Loucy (cell line): Measurements from ENCODE around the gene SPATA9.
A peak's percentile ranks its signal among the peaks of the same experiment; 100 is the strongest.

Experiments used
- H2AFZ ChIP-seq: fragments of 200-600 bp; sonication (generic); 2 replicates; pipeline ENCODE4 v1.6.0; 2016; ENCODE audit warnings: antibody characterized with exemption, mild to moderate bottlenecking, low read length, moderate library complexity
- H3F3A ChIP-seq: fragments of 200-600 bp; 2 replicates; pipeline ENCODE4 v1.6.0; 2016; ENCODE audit warnings: antibody characterized with exemption, low read depth, mild to moderate bottlenecking
- H3K27me3 ChIP-seq: fragments of 200-600 bp; sonication (generic); 2 replicates; pipeline ENCODE4 v1.6.1; 2014; ENCODE audit warnings: low read length, mild to moderate bottlenecking; ENCODE audit not compliant: insufficient read depth, poor library complexity, severe bottlenecking
- H3K36me3 ChIP-seq: fragments of 200-600 bp; sonication (generic); 2 replicates; pipeline ENCODE4 v1.6.1; 2016; ENCODE audit warnings: low read length; ENCODE audit not compliant: insufficient read depth
- H3K4me1 ChIP-seq: fragments of 200-600 bp; sonication (generic); 2 replicates; pipeline ENCODE4 v1.5.1; 2014; ENCODE audit warnings: low read length, mild to moderate bottlenecking; ENCODE audit not compliant: insufficient read depth, poor library complexity, severe bottlenecking
- H3K4me2 ChIP-seq: fragments of 200-600 bp; sonication (generic); 2 replicates; pipeline ENCODE4 v1.6.0; 2014; ENCODE audit warnings: antibody characterized with exemption, low read length, low read depth, mild to moderate bottlenecking; ENCODE audit not compliant: poor library complexity, severe bottlenecking
- H3K4me3 ChIP-seq: fragments of 200-600 bp; sonication (generic); 2 replicates; pipeline ENCODE4 v1.5.1; 2014; ENCODE audit warnings: low read length, mild to moderate bottlenecking, mixed read lengths; ENCODE audit not compliant: poor library complexity, severe bottlenecking
- H3K79me2 ChIP-seq: fragments of 200-600 bp; sonication (generic); 2 replicates; pipeline ENCODE4 v1.6.1; 2014; ENCODE audit warnings: low read length; ENCODE audit not compliant: insufficient read depth
- H3K9ac ChIP-seq: fragments of 200-600 bp; sonication (generic); 2 replicates; pipeline ENCODE4 v1.6.0; 2014; ENCODE audit warnings: mild to moderate bottlenecking, low read depth, low read length, moderate library complexity; ENCODE audit not compliant: poor library complexity, severe bottlenecking
- H3K9me2 ChIP-seq: fragments of 200-600 bp; sonication (generic); replicated peaks from 2 replicates; pipeline ENCODE4 v1.6.1; 2016; ENCODE audit warnings: low read depth, low read length, mixed read lengths
- H3K9me3 ChIP-seq: fragments of 200-600 bp; sonication (generic); 2 replicates; pipeline ENCODE4 v1.6.1; 2014; ENCODE audit warnings: mild to moderate bottlenecking, antibody characterized with exemption, low read length, low read depth; ENCODE audit not compliant: insufficient read depth
- H4K20me1 ChIP-seq: fragments of 200-600 bp; sonication (generic); 2 replicates; pipeline ENCODE4 v1.6.0; 2014; ENCODE audit warnings: antibody characterized with exemption, low read length, mild to moderate bottlenecking; ENCODE audit not compliant: insufficient read depth, poor library complexity, severe bottlenecking
- EZH2phosphoT487 ChIP-seq: fragments of 200-600 bp; IDR thresholded peaks from 2 replicates; pipeline ENCODE4 v1.6.1; 2018; ENCODE audit warnings: antibody characterized with exemption, mild to moderate bottlenecking, moderate library complexity, borderline replicate concordance
- TF ChIP-seq, protein P1 (sequence below): fragments of 200-600 bp; sonication (generic); conservative IDR thresholded peaks from 2 replicates; pipeline ENCODE4 v1.5.1; 2014; ENCODE audit warnings: mild to moderate bottlenecking, antibody characterized with exemption, low read length

Gene SPATA9

DNA sequence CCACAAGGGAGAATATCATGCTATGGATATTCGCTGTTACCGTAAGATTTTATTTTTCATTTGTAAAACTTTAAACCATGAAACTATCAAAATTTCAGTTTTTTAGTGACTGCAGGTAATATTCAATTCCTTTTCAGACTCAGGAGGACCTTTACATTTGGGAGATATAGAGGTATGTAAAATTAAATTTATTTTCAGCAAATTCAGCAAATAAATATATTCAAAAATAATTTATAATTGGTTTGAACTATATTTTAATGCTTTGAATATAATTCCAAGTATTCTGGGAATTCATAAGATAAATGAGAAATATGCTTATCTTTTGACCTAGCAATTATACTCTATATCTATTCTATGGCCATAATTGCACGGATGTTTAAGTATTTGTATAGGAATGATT is 28.6 kb downstream of the SPATA9 start:
- Histone ChIP-seq H3K9me3 (no peaks in the 10 kb centered on the region), H3F3A (no peaks in the 10 kb centered on the region), H3K4me1 (peaks cover 56% of the 10 kb centered on the region), H3K79me2 (peaks cover 14% of the 10 kb centered on the region), H3K4me3 (no peak overlapping the region), H3K4me2 (no peak overlapping the region), H4K20me1 (no peaks in the 10 kb centered on the region), H2AFZ (no peak overlapping the region), H3K27me3 (no peaks in the 10 kb centered on the region), H3K9ac (no peak overlapping the region), H3K9me2 (no peaks in the 10 kb centered on the region), H3K36me3 (no peaks in the 10 kb centered on the region)
- no peak for TF ChIP-seq EZH2phosphoT487
- TF ChIP-seq, protein P1, sequence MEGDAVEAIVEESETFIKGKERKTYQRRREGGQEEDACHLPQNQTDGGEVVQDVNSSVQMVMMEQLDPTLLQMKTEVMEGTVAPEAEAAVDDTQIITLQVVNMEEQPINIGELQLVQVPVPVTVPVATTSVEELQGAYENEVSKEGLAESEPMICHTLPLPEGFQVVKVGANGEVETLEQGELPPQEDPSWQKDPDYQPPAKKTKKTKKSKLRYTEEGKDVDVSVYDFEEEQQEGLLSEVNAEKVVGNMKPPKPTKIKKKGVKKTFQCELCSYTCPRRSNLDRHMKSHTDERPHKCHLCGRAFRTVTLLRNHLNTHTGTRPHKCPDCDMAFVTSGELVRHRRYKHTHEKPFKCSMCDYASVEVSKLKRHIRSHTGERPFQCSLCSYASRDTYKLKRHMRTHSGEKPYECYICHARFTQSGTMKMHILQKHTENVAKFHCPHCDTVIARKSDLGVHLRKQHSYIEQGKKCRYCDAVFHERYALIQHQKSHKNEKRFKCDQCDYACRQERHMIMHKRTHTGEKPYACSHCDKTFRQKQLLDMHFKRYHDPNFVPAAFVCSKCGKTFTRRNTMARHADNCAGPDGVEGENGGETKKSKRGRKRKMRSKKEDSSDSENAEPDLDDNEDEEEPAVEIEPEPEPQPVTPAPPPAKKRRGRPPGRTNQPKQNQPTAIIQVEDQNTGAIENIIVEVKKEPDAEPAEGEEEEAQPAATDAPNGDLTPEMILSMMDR: no peak

GRCh38 chr5:95652849-95653248 is 29.9 kb downstream of the SPATA9 start:
- H3K9me3 ChIP-seq: no peaks in the 10 kb centered on the region
- H3K4me3 ChIP-seq: peak overlapping the region; percentile 6
- H3K4me1 ChIP-seq: peaks cover 68% of the 10 kb centered on the region
- H3F3A ChIP-seq: peaks cover under 1% of the 10 kb centered on the region; the same call in 1 of the 2 replicates
- H3K79me2 ChIP-seq: peaks cover 16% of the 10 kb centered on the region
- peak overlapping the region; percentile 46 for H3K4me2 ChIP-seq
- no peak for TF ChIP-seq EZH2phosphoT487
- TF ChIP-seq, protein P1: no peak
- H3K9ac ChIP-seq: no peak overlapping the region
- H3K36me3 ChIP-seq: no peaks in the 10 kb centered on the region
- H3K9me2 ChIP-seq: no peaks in the 10 kb centered on the region
- H4K20me1 ChIP-seq: no peaks in the 10 kb centered on the region
- no peaks in the 10 kb centered on the region for H3K27me3 ChIP-seq
- no peak overlapping the region for H2AFZ ChIP-seq

DNA sequence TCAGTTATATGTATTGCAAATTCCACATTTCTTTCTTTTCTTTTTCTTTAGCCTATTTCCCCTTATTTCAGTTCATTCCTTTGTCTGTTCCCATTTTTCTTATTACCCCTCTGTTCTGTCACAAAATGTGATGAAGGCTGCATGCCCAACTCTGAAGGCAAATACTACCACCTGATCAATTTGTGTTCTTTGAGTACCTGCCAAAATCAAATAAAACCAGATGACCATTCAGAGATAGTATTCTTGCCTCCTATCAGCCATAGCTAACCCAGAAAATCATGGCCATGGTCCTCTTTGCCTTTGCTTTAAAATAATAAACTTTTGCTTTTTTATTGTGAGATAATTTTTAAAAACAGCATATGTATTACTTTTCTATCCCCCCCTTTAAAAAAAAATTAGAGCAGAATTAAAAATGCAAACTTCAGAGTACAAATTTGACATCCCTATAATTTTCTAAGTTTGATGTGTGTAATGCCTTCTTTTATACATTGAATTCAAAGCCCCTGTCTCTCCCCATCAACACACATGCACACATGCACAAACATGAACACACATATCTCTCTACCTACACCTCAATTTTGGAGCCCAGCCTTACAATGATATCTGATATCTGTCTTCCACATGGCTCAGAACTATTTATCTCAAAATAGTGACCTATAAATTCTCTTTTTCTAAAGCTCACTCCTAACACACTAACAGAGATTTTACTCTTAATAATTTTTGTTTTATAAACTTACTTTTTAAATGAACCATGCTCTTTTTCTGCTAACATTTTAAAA is 32.8 kb downstream of the SPATA9 start:
- H3K36me3 ChIP-seq: no peaks in the 10 kb centered on the region
- peaks cover 10% of the 10 kb centered on the region; the same call in 1 of the 2 replicates for H3F3A ChIP-seq
- H2AFZ ChIP-seq: no peak overlapping the region; the same call in 1 of the 2 replicates
- TF ChIP-seq, protein P1: no peak
- TF ChIP-seq EZH2phosphoT487: no peak
- H3K79me2 ChIP-seq: peaks cover 16% of the 10 kb centered on the region
- no peaks in the 10 kb centered on the region for H3K9me3 ChIP-seq
- peak overlapping the region; percentile 71 for H3K4me2 ChIP-seq
- no peaks in the 10 kb centered on the region for H3K27me3 ChIP-seq
- peak overlapping the region; percentile 93 for H3K9ac ChIP-seq
- H4K20me1 ChIP-seq: no peaks in the 10 kb centered on the region
- H3K4me3 ChIP-seq: peak overlapping the region; percentile 33
- H3K4me1 ChIP-seq: peaks cover 68% of the 10 kb centered on the region
- no peaks in the 10 kb centered on the region for H3K9me2 ChIP-seq
